GM21528 (cell line): ENCODE measurements around the gene TBXAS1.
A peak's percentile ranks its signal among the peaks of the same experiment; 100 is the strongest.

Source experiments
- ATAC-seq: cut with Tn5 transposase; IDR thresholded peaks from one replicate; pipeline ENCODE4 v1.9.1; 2021; ENCODE audit warnings: mild to moderate bottlenecking, moderate library complexity; ENCODE audit not compliant: unreplicated experiment, low FRiP score

Gene TBXAS1

DNA sequence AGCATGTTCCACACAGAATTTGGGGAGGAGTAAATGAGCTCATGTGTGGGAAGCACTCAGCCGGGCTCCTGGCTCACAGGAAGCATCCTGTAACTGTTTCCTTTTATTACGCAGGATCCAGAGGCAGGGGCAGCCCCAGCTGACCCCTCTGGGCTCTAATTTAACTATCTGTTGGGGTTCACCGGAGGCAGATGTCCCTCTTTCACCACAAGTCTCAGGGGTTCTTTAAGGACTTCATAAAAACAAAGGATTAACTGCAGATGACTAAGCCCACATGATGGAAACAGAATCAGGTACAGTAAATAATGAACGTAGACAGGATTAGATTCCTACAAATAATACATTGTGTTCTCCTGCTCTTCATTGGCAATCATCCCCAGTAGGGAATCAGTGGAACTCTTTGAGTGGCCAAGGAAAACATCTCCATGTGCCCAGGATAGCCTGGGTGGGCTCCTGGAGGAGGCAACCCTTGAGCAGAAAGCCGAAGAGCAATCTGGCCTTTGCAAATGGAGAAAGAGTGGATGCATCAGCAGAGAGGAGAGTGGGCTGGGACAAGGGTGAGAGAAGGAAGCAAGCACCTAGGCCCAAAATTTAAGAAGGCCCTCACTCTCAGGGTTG lies 24.6 kb downstream of the TBXAS1 start:
- ATAC-seq, result no peak

DNA sequence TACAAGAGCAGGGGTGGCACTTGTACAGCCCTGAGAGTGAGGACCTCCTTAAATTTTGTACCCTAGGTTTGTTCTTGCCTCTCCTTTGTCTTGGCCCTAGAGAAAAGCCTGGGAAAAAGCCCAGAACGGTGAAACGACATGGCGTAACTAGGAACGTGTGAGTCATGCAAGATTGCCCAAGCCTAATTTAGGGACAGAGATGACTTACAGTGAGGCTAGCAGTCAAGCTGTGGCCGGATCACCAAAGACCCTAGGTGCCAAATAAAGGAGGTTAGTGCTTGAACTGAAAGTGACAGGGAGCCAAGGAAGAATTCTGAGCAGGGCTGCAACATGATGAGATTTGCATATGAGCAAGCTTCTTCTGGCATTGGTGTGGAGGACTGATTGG lies 25.1 kb downstream of the TBXAS1 start:
- ATAC-seq, result no peak

- ATAC-seq, result no peak
Observed at GRCh38 chr7:139854803-139855497, 25.9 kb downstream of the TBXAS1 start.

DNA sequence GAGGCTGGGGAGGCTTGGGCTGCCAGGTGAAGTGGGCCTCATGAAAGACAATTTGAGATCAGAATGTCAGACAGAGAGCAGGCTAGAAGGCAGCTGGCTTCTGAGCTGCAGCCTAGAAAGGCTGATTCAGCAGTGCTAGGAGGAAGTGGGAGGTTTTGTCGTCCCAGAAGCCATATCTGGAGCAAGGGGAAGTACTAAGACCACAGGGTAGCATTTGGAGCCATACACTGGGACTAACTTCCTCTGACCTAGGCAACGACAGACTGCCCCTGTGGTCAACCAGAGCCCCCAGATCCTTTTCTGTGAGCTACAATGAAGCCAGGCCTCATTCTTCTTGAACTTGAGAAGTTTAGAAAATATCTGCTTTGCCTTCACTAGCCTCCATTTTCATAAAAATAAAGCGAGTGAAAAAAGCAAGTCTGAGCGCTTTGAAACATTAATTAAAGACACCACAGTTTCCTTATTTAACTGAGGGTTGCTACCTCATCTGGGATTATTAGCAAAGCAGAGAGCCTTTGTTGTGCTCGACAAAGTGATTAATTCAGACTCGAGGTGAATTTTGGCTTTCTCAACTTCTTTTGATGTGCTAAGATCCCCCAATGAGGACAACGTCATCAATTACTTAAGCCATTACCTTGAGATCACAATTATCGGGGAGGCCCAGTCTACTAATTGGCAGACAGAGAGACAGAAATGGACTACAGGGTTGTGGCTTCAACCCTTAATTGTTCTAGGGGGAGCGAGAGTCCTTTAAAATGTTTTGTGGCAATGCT lies 26.6 kb downstream of the TBXAS1 start:
- ATAC-seq, result no peak

GRCh38 chr7:139857791-139858190 lies 28.7 kb downstream of the TBXAS1 start:
- ATAC-seq, result no peak

- ATAC-seq, result no peak
Observed at GRCh38 chr7:139860090-139860775, 31.2 kb downstream of the TBXAS1 start.

GRCh38 chr7:139861803-139862202 lies 32.7 kb downstream of the TBXAS1 start:
- no peak for ATAC-seq

- no peak for ATAC-seq
Observed at GRCh38 chr7:139866047-139866837, 37.2 kb downstream of the TBXAS1 start.

- ATAC-seq, result no peak
Observed at GRCh38 chr7:139867847-139868246, 38.8 kb downstream of the TBXAS1 start.

GRCh38 chr7:139869886-139870285 lies 40.8 kb downstream of the TBXAS1 start:
- no peak for ATAC-seq

- no peak for ATAC-seq
Observed at GRCh38 chr7:139870380-139870779, 41.3 kb downstream of the TBXAS1 start.

- no peak for ATAC-seq
Observed at GRCh38 chr7:139871331-139871730, 42.3 kb downstream of the TBXAS1 start.

DNA sequence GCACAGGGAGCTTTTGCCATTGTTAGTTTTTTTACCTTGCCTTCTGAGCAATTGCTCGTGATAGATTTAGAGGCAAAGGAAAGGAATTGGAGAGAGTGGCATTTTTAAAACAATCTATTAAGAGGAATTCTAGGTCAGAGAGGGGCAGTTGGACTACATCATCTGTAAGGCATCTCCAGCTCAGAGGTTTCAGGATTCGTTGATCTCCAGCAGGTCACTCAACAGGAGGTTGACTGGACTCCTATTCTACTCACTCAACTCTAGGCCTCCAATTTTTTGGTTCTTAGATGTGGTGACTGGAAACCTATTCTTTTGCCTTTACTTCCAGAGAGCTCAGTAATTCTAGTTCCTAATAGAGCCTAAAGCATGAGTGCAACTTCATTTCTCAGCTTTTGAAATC lies 42.8 kb downstream of the TBXAS1 start:
- no peak for ATAC-seq

DNA sequence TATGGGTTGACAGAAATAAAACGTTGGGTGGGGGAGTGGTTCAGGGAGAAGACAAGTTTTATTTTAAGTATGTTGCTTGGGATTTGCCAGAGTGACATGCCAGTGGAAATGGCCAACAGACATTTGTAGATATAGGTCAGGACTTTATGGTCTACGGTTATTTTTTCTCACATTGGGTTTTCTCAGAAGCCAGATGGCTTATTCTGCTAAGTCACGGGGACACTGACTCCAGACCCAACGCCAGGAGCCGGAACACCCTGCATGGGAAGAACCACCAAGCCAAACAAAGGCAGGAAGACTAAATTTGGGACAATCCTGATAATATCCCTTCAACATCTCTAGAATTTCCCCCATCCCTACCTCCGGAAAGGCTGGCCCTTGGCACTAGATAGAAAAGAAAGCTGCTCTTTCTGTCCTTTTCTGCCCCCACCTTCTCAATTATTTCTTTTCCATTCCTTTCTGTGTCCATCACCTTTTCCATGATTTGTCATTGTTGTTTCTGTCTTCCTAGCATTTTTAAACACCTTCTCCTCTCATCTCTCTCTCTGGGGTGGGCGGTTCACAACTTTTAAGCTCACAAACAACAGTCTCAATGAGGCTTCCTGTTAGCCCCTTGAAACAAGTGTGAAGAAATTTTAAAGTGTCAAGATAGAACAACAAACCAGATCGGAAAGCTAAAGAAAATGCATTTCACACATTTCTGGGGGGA lies 44.7 kb downstream of the TBXAS1 start:
- ATAC-seq, result no peak

- ATAC-seq, result no peak
Observed at GRCh38 chr7:139874302-139874629, 45.2 kb downstream of the TBXAS1 start.

DNA sequence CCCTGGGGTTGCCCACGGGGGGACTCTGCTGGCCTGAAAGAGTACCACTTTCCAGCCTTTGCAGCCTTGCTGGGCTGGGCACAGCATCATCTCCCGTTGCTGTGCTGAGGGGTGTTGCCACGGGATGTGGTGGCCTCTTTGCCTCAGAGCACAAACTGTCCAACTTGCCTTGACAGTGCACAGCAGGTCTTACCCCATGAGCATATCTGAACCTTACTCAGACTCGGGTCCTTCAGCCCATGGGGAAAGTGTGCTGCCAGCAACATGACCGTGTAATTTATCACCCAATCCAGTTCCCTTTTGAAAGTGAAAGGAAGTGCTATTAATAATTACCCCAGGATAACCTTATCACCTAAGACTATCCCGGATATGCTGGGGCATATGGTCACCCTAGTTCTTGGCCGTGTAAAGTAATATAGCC lies 46.8 kb downstream of the TBXAS1 start:
- peak; percentile 49 for ATAC-seq

GRCh38 chr7:139876622-139877283 lies 47.7 kb downstream of the TBXAS1 start:
- ATAC-seq, result no peak

DNA sequence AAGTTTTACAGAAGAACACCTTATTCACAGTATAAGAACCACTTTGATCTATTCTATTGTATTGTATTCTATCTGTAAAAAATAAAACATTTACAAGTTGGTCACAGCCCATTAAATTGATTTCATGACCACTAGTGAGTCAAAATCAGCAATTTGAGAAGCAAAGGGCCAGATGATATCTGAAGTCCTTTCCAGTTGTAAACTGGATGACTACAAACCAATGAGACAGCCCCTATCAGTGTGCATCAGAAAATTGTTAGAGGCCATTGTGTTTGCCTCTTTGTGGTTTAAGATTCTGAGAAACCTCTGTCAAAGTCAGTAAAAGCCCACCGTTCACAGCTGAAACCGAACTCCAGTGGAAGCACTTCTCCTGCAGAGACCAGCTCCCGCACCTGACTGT lies 54.8 kb downstream of the TBXAS1 start:
- no peak for ATAC-seq

- no peak for ATAC-seq
Observed at GRCh38 chr7:139884441-139884840, 55.4 kb downstream of the TBXAS1 start.
